Upper lobe of left lung (tissue), 4 donors: Measurements from ENCODE around the gene TTC29.

Source experiments
- POLR2AphosphoS5 ChIP-seq, 2 donors: sonication (generic); formaldehyde crosslinking; IDR thresholded peaks; one replicate each; pipeline ENCODE4 v1.5.1; 2017; ENCODE audit warnings: antibody characterized with exemption in 2 of 2
- TF ChIP-seq, protein P1 (sequence below), 6 experiments: fragments of 450-650 bp in 4 of 6; fragments of 200-600 bp in 2 of 6; sonication (generic) in 2 of 6; IDR thresholded peaks; one replicate each; pipeline ENCODE4 v1.5.1; 2016 to 2019; ENCODE audit warnings: antibody characterized with exemption in 6 of 6

DNA sequence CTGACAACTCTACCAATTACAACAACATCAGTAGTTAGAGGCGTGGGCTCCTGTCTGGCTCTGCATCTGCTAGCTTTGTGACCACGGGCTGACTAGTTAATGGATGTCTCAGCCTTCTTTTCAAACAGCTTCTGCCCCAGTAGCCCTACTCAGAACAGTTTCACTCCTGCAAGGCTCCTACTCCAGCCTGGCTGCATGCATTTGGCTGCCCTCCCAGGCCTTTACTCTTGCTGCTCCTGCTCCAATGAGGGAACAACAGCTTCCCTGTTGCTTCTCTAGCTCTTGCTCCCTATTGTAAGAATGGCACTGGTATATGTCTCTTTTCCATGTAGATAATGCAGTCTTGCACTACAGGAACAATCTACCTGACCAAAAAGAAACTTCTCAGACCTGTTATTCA lies 93.3 kb downstream of the TTC29 start:
- TF ChIP-seq, protein P1, sequence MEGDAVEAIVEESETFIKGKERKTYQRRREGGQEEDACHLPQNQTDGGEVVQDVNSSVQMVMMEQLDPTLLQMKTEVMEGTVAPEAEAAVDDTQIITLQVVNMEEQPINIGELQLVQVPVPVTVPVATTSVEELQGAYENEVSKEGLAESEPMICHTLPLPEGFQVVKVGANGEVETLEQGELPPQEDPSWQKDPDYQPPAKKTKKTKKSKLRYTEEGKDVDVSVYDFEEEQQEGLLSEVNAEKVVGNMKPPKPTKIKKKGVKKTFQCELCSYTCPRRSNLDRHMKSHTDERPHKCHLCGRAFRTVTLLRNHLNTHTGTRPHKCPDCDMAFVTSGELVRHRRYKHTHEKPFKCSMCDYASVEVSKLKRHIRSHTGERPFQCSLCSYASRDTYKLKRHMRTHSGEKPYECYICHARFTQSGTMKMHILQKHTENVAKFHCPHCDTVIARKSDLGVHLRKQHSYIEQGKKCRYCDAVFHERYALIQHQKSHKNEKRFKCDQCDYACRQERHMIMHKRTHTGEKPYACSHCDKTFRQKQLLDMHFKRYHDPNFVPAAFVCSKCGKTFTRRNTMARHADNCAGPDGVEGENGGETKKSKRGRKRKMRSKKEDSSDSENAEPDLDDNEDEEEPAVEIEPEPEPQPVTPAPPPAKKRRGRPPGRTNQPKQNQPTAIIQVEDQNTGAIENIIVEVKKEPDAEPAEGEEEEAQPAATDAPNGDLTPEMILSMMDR (IDR thresholded peaks at IDR 0.05): no peak
- TF ChIP-seq POLR2AphosphoS5 (IDR thresholded peaks at IDR 0.05): no peak
